Measurements from ENCODE around the gene SHROOM1.

DNA sequence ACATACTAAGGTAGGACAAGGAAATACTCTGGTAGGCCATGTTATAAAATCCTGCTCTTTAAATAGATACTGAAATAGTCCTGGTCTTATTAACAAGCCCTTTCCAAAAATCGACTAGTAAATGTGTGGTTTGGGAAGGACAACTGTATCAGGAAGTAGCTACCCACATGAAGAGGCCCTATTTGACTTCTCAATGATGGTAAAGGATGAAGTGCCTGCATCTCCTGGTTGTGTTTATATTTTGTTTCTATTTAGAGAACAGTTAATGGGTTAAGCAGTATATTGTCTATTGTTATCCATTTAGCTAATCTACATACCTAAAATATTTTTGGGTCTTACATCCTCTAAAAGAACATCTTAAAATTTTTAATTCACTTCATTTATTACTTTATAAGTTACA is 23.3 kb upstream of the SHROOM1 start:
- TF ChIP-seq, protein P1, sequence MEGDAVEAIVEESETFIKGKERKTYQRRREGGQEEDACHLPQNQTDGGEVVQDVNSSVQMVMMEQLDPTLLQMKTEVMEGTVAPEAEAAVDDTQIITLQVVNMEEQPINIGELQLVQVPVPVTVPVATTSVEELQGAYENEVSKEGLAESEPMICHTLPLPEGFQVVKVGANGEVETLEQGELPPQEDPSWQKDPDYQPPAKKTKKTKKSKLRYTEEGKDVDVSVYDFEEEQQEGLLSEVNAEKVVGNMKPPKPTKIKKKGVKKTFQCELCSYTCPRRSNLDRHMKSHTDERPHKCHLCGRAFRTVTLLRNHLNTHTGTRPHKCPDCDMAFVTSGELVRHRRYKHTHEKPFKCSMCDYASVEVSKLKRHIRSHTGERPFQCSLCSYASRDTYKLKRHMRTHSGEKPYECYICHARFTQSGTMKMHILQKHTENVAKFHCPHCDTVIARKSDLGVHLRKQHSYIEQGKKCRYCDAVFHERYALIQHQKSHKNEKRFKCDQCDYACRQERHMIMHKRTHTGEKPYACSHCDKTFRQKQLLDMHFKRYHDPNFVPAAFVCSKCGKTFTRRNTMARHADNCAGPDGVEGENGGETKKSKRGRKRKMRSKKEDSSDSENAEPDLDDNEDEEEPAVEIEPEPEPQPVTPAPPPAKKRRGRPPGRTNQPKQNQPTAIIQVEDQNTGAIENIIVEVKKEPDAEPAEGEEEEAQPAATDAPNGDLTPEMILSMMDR (IDR thresholded peaks at IDR 0.05) = no peak
- TF ChIP-seq POLR2AphosphoS5 (IDR thresholded peaks at IDR 0.05; ENCODE audit: low read depth, low read length) (no peak), SIN3A (IDR thresholded peaks at IDR 0.05; ENCODE audit: borderline replicate concordance, insufficient read depth, low read depth, low read length) (no peak)
